MM.1S (cell line): ENCODE measurements around the gene FAIM2.

Experiments used
- DNase-seq: peaks from one replicate; pipeline ENCODE4 v3.0.0-alpha.2; 2015
- H2AFZ ChIP-seq: fragments of 300-600 bp; sonication (generic); 2 replicates; pipeline ENCODE4 v1.6.0; 2016; ENCODE audit warnings: antibody characterized with exemption, low read length
- H3F3A ChIP-seq: fragments of 300-600 bp; sonication (generic); 2 replicates; pipeline ENCODE4 v1.6.1; 2016; ENCODE audit warnings: mild to moderate bottlenecking, antibody characterized with exemption, low read length, moderate library complexity, mixed read lengths; ENCODE audit not compliant: insufficient read depth
- H3K27ac ChIP-seq: fragments of 300-600 bp; sonication (generic); 2 replicates; pipeline ENCODE4 v1.5.1; 2016; ENCODE audit warnings: mild to moderate bottlenecking, low read length
- H3K27me3 ChIP-seq: fragments of 300-600 bp; sonication (generic); replicated peaks from 2 replicates; pipeline ENCODE4 v1.6.0; 2016; ENCODE audit warnings: low read length; ENCODE audit not compliant: insufficient read depth
- H3K36me3 ChIP-seq: fragments of 300-600 bp; sonication (generic); replicated peaks from 2 replicates; pipeline ENCODE4 v1.6.1; 2016; ENCODE audit warnings: mild to moderate bottlenecking, low read length, mixed read lengths; ENCODE audit not compliant: insufficient read depth
- H3K4me1 ChIP-seq: fragments of 300-600 bp; sonication (generic); 2 replicates; pipeline ENCODE4 v1.6.1; 2016; ENCODE audit warnings: low read length, mixed read lengths
- H3K4me2 ChIP-seq: fragments of 300-600 bp; sonication (generic); 2 replicates; pipeline ENCODE4 v1.6.0; 2016; ENCODE audit warnings: low read depth, low read length
- H3K4me3 ChIP-seq: fragments of 300-600 bp; sonication (generic); 2 replicates; pipeline ENCODE4 v1.5.1; 2016; ENCODE audit warnings: low read length, mixed read lengths
- H3K79me2 ChIP-seq: fragments of 300-600 bp; sonication (generic); 2 replicates; pipeline ENCODE4 v1.6.1; 2016; ENCODE audit warnings: mixed run types, low read length, mixed read lengths
- H3K9ac ChIP-seq: fragments of 300-600 bp; sonication (generic); 2 replicates; pipeline ENCODE4 v1.6.1; 2016; ENCODE audit warnings: low read length, mixed read lengths
- H3K9me2 ChIP-seq: fragments of 300-600 bp; sonication (generic); replicated peaks from 2 replicates; pipeline ENCODE4 v1.6.1; 2016; ENCODE audit warnings: mild to moderate bottlenecking, low read length, mixed read lengths; ENCODE audit not compliant: insufficient read depth
- H3K9me3 ChIP-seq: fragments of 300-600 bp; sonication (generic); replicated peaks from 2 replicates; pipeline ENCODE4 v1.6.1; 2016; ENCODE audit warnings: mild to moderate bottlenecking, low read length, mixed read lengths; ENCODE audit not compliant: insufficient read depth
- H4K20me1 ChIP-seq: fragments of 300-600 bp; sonication (generic); 2 replicates; pipeline ENCODE4 v1.6.1; 2016; ENCODE audit warnings: mild to moderate bottlenecking, low read length, moderate library complexity, mixed read lengths; ENCODE audit not compliant: insufficient read depth
- EZH2 ChIP-seq: fragments of 300-600 bp; sonication (generic); optimal IDR thresholded peaks from 2 replicates; pipeline ENCODE3; 2017; ENCODE audit warnings: low read depth, mild to moderate bottlenecking, antibody characterized with exemption, low read length, mixed read lengths
- EZH2phosphoT487 ChIP-seq: fragments of 300-600 bp; sonication (generic); IDR thresholded peaks from 2 replicates; pipeline ENCODE4 v1.6.1; 2018; ENCODE audit warnings: antibody characterized with exemption, low read length
- TF ChIP-seq, protein P1 (sequence below): fragments of 300-600 bp; sonication (generic); IDR thresholded peaks from 2 replicates; pipeline ENCODE4 v1.5.1; 2016; ENCODE audit warnings: antibody characterized with exemption, low read length, mixed read lengths

FAIM2 gene

DNA sequence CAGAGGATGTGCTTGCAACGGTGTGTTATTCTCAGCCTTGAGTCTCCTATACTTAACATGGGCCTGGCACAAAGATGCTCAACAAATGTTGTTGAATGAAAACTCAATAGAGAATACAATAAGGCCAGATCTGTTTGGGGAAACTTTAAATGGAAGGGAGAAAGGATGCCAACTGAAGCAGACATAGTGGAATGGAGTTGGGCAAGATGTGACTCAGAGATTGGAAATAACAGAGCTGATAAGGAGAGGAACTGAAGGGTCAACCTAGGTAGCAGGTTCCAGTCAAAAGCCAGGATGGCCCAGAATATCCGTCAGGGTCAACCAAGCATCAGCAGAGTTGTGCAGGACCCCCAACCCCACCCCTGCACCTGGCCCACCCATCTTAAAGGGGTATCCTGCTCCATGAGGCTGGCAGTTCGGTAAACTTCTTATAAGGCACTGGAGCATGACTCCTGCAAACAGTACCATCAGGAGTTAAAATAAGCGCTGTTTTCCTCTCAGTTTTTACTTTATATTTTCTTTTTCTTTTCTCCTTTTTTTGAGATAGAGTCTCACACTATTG, 59.7 kb downstream of the FAIM2 start:
- Histone ChIP-seq H3K4me3 (no peak overlapping the region), H3K9me3 (no peaks in the 10 kb centered on the region), H3K27ac (no peak overlapping the region), H3F3A (peaks cover 16% of the 10 kb centered on the region), H3K79me2 (peaks cover 12% of the 10 kb centered on the region), H4K20me1 (no peaks in the 10 kb centered on the region), H3K27me3 (0 out of 2 replicates have a peak, but pooled peaks cover 2% of the 10 kb centered on the region), H3K36me3 (no peaks in the 10 kb centered on the region), H3K9me2 (no peaks in the 10 kb centered on the region), H3K4me1 (peaks cover 19% of the 10 kb centered on the region), H2AFZ (no peak overlapping the region), H3K4me2 (no peak overlapping the region), H3K9ac (no peak overlapping the region)
- TF ChIP-seq EZH2 = no peak
- TF ChIP-seq, protein P1, sequence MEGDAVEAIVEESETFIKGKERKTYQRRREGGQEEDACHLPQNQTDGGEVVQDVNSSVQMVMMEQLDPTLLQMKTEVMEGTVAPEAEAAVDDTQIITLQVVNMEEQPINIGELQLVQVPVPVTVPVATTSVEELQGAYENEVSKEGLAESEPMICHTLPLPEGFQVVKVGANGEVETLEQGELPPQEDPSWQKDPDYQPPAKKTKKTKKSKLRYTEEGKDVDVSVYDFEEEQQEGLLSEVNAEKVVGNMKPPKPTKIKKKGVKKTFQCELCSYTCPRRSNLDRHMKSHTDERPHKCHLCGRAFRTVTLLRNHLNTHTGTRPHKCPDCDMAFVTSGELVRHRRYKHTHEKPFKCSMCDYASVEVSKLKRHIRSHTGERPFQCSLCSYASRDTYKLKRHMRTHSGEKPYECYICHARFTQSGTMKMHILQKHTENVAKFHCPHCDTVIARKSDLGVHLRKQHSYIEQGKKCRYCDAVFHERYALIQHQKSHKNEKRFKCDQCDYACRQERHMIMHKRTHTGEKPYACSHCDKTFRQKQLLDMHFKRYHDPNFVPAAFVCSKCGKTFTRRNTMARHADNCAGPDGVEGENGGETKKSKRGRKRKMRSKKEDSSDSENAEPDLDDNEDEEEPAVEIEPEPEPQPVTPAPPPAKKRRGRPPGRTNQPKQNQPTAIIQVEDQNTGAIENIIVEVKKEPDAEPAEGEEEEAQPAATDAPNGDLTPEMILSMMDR = no peak
- DNase-seq = no peak

DNA sequence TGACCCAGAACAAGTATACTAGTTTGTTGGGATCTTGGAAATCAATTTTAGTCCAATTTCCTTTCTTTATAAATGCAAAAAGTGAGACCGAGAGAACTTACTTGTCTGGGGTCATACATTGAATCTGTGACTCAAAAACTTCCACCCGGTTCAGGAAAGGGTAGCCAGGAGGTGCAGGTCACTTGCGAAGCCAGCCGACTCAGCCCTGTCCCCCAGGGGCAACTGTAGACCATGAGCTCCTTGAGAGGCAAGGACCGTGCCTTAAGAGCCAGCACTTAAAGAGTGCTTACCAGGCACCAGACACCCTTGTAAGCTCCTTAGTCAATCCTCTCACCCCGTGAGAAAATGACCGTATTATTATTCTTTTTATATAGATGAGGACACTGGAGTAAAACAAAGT, 60.3 kb downstream of the FAIM2 start:
- no peak for DNase-seq
- peak overlapping the region; percentile 62; the same call in 1 of the 2 replicates for H3K27ac ChIP-seq
- H3K27me3 ChIP-seq = 0 out of 2 replicates have a peak, but pooled peaks cover 2% of the 10 kb centered on the region
- H3K36me3 ChIP-seq = no peaks in the 10 kb centered on the region
- H3K9ac ChIP-seq = peak overlapping the region; percentile 75; the same call in 1 of the 2 replicates
- H3K4me1 ChIP-seq = peaks cover 19% of the 10 kb centered on the region
- H3K9me3 ChIP-seq = no peaks in the 10 kb centered on the region
- H3K4me2 ChIP-seq = peak overlapping the region; percentile 94
- peak overlapping the region; percentile 90 for H3K4me3 ChIP-seq
- peak overlapping the region; percentile 87 for H2AFZ ChIP-seq
- no peaks in the 10 kb centered on the region for H4K20me1 ChIP-seq
- no peak for TF ChIP-seq EZH2phosphoT487
- TF ChIP-seq, protein P1 = no peak
- no peak for TF ChIP-seq EZH2
- H3K9me2 ChIP-seq = no peaks in the 10 kb centered on the region
- peaks cover 16% of the 10 kb centered on the region for H3F3A ChIP-seq
- H3K79me2 ChIP-seq = peaks cover 12% of the 10 kb centered on the region

DNA sequence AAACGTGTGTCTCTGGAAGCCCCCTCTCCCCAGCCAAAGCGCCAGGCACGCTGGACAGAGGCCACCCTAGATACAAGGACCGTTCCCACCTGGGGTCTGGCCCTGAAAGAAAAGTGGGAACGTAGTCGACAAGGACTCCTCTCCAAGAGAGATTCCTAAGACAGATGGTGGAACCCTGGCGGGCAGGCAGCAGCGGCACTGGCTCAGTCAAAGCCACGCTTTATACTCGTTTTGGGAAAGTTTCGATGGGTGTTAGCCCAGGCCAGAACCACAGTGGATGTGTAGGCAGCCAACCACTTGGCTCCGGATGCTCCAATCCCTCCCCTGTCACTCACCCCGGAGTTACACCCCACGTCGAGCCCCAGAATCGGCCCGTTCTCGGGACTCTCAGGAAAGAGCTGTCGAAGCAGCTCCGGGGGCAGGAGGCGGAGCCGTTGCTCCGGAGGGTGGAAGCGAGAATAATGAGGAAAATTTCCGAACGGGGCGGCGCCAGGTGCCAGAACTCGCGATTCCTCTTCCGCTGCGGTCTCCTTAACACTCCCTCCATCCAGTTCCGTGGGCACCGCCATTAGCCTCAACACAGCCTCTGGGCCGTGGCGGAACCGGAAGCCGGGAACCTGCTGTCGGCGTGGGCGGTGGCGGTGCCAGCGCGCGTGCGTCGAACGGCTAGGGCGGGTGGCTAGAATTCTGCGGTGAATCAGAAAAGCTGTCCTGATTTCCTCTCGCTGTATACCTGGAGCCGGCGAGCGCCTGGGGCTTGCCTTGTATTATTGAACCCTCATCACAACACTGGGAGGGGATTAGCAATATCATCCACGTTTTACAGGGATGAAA, 61.0 kb downstream of the FAIM2 start, which contains the start of gene BCDIN3D:
Gene BCDIN3D, minus strand, starts transcription at position 588 of the 834 bp plus-strand sequence. Its CDS starts 19 bp downstream, at position 569.
- Histone ChIP-seq H3K9me3 (no peaks in the 10 kb centered on the region), H3K4me3 (peak within 1 kb of the TSS; percentile 90), H2AFZ (peak within 1 kb of the TSS; percentile 87), H3K27ac (peak within 1 kb of the TSS; percentile 62), H3K4me2 (peak within 1 kb of the TSS; percentile 94), H4K20me1 (no peaks in the 10 kb centered on the region), H3F3A (peaks cover 16% of the 10 kb centered on the region), H3K36me3 (no peaks in the 10 kb centered on the region), H3K4me1 (peaks cover 19% of the 10 kb centered on the region), H3K79me2 (peaks cover 12% of the 10 kb centered on the region), H3K9me2 (no peaks in the 10 kb centered on the region), H3K9ac (peak within 1 kb of the TSS; percentile 75), H3K27me3 (no peaks in the 10 kb centered on the region)
- peak; percentile 91 for DNase-seq
- TF ChIP-seq EZH2 = no peak
- no peak for TF ChIP-seq EZH2phosphoT487
